Measurements from ENCODE around the gene SAP30BP.

The SAP30BP gene

GRCh38 chr17:75667825-75668224, 687 bp downstream of the SAP30BP start:
- no peak for TF ChIP-seq TAF1 (IDR thresholded peaks at IDR 0.05; ENCODE audit: borderline replicate concordance, insufficient read depth, low read length)
- no peak for TF ChIP-seq REST (IDR thresholded peaks at IDR 0.05; ENCODE audit: insufficient read depth in 1 of 2, low read depth in 2 of 2, low read length in 2 of 2)
- no peak for TF ChIP-seq POLR2AphosphoS5 (IDR thresholded peaks at IDR 0.05; ENCODE audit: low read depth, low read length)
- no peak for TF ChIP-seq FOXP2 (optimal IDR thresholded peaks at IDR 0.05; ENCODE audit: borderline replicate concordance, extremely low read depth, extremely low read length, insufficient read depth)
- no peak for TF ChIP-seq SIN3A (IDR thresholded peaks at IDR 0.05; ENCODE audit: borderline replicate concordance, insufficient read depth, low read length)

- TF ChIP-seq SIN3A (IDR thresholded peaks at IDR 0.05; ENCODE audit: borderline replicate concordance, insufficient read depth, low read length) = no peak
- TF ChIP-seq REST (IDR thresholded peaks at IDR 0.05; ENCODE audit: insufficient read depth in 1 of 2, low read depth in 2 of 2, low read length in 2 of 2) = no peak
- TF ChIP-seq FOXP2 (optimal IDR thresholded peaks at IDR 0.05; ENCODE audit: borderline replicate concordance, extremely low read depth, extremely low read length, insufficient read depth) = no peak
- no peak for TF ChIP-seq POLR2AphosphoS5 (IDR thresholded peaks at IDR 0.05; ENCODE audit: low read depth, low read length)
- no peak for TF ChIP-seq TAF1 (IDR thresholded peaks at IDR 0.05; ENCODE audit: borderline replicate concordance, insufficient read depth, low read length)
Measured at GRCh38 chr17:75668489-75668888, 1.4 kb downstream of the SAP30BP start.

GRCh38 chr17:75670868-75671267, 3.7 kb downstream of the SAP30BP start:
- TF ChIP-seq TAF1 (IDR thresholded peaks at IDR 0.05; ENCODE audit: borderline replicate concordance, insufficient read depth, low read length) (no peak), FOXP2 (optimal IDR thresholded peaks at IDR 0.05; ENCODE audit: borderline replicate concordance, extremely low read depth, extremely low read length, insufficient read depth) (no peak), POLR2AphosphoS5 (IDR thresholded peaks at IDR 0.05; ENCODE audit: low read depth, low read length) (no peak), SIN3A (IDR thresholded peaks at IDR 0.05; ENCODE audit: borderline replicate concordance, insufficient read depth, low read length) (no peak), REST (IDR thresholded peaks at IDR 0.05; ENCODE audit: insufficient read depth in 1 of 2, low read depth in 2 of 2, low read length in 2 of 2) (no peak)

GRCh38 chr17:75672011-75672410, 4.9 kb downstream of the SAP30BP start:
- no peak for TF ChIP-seq REST (IDR thresholded peaks at IDR 0.05; ENCODE audit: insufficient read depth in 1 of 2, low read depth in 2 of 2, low read length in 2 of 2)
- TF ChIP-seq FOXP2 (optimal IDR thresholded peaks at IDR 0.05; ENCODE audit: borderline replicate concordance, extremely low read depth, extremely low read length, insufficient read depth) = no peak
- TF ChIP-seq TAF1 (IDR thresholded peaks at IDR 0.05; ENCODE audit: borderline replicate concordance, insufficient read depth, low read length) = no peak
- no peak for TF ChIP-seq POLR2AphosphoS5 (IDR thresholded peaks at IDR 0.05; ENCODE audit: low read depth, low read length)
- TF ChIP-seq SIN3A (IDR thresholded peaks at IDR 0.05; ENCODE audit: borderline replicate concordance, insufficient read depth, low read length) = no peak

GRCh38 chr17:75673487-75673886, 6.3 kb downstream of the SAP30BP start:
- TF ChIP-seq POLR2AphosphoS5 (IDR thresholded peaks at IDR 0.05; ENCODE audit: low read depth, low read length) (no peak), TAF1 (IDR thresholded peaks at IDR 0.05; ENCODE audit: borderline replicate concordance, insufficient read depth, low read length) (no peak), FOXP2 (optimal IDR thresholded peaks at IDR 0.05; ENCODE audit: borderline replicate concordance, extremely low read depth, extremely low read length, insufficient read depth) (no peak), REST (IDR thresholded peaks at IDR 0.05; ENCODE audit: insufficient read depth in 1 of 2, low read depth in 2 of 2, low read length in 2 of 2) (no peak), SIN3A (IDR thresholded peaks at IDR 0.05; ENCODE audit: borderline replicate concordance, insufficient read depth, low read length) (no peak)

All from PFSK-1 (cell line).